A673 (cell line): ENCODE results near the gene EFCAB8. TPM values are rescaled to one million over a fixed set of nuclear protein-coding genes. Genes with fewer than 3 reads are reported as not detected.

ENCODE experiments used
- BruUV-seq: library from RNA; stranded (reverse); fragments of 400-500 nt; replicated peaks from 2 replicates; lab custom pipeline; 2021; lab: Mats Ljungman, UMichigan
- CTCF ChIA-PET: fragments of 300-600 bp; sonication (Branson Sonifier 250); formaldehyde crosslinking; loops from one replicate; lab custom pipeline; 2022; ENCODE audit warnings: antibody characterized with exemption; lab: Charles Lee
- POLR2A ChIA-PET: fragments of 300-600 bp; sonication (Branson Sonifier 250); formaldehyde crosslinking; loops from one replicate; lab custom pipeline; 2022; ENCODE audit warnings: antibody characterized with exemption; ENCODE audit not compliant: low non-redundant PET; lab: Charles Lee
- DNase-seq: peaks from one replicate; pipeline ENCODE4 v3.0.0-alpha.2; 2015; ENCODE audit warnings: low spot score
- H3K27ac ChIP-seq: fragments of 200-600 bp; sonication (generic); 2 replicates; pipeline ENCODE4 v1.5.1; 2016; ENCODE audit warnings: mixed run types, low read depth, mild to moderate bottlenecking, mixed read lengths, antibody characterized with exemption, low read length; ENCODE audit not compliant: poor library complexity, severe bottlenecking
- H3K27me3 ChIP-seq: fragments of 200-600 bp; sonication (generic); replicated peaks from 2 replicates; pipeline ENCODE4 v1.6.1; 2017; ENCODE audit warnings: mixed run types, low read depth, mild to moderate bottlenecking, mixed read lengths, antibody characterized with exemption, low read length; ENCODE audit not compliant: insufficient read depth, poor library complexity
- H3K36me3 ChIP-seq: fragments of 200-600 bp; sonication (generic); 2 replicates; pipeline ENCODE4 v1.6.1; 2016; ENCODE audit warnings: mixed run types, mild to moderate bottlenecking, mixed read lengths, antibody characterized with exemption, low read length; ENCODE audit not compliant: insufficient read depth, poor library complexity, severe bottlenecking
- H3K4me1 ChIP-seq: fragments of 200-600 bp; sonication (generic); 2 replicates; pipeline ENCODE4 v1.6.1; 2017; ENCODE audit warnings: mixed run types, mild to moderate bottlenecking, mixed read lengths, antibody characterized with exemption, low read length; ENCODE audit not compliant: insufficient read depth, poor library complexity, severe bottlenecking
- H3K4me3 ChIP-seq: fragments of 200-600 bp; sonication (generic); 2 replicates; pipeline ENCODE4 v1.5.1; 2016; ENCODE audit warnings: low read depth, mixed run types, mild to moderate bottlenecking, mixed read lengths, low read length; ENCODE audit not compliant: poor library complexity, severe bottlenecking
- H3K9me3 ChIP-seq: fragments of 200-600 bp; sonication (generic); 2 replicates; pipeline ENCODE4 v1.6.1; 2016; ENCODE audit warnings: mixed run types, low read depth, mild to moderate bottlenecking, mixed read lengths, antibody characterized with exemption, low read length; ENCODE audit not compliant: poor library complexity, severe bottlenecking
- CTCF ChIP-seq: fragments of 300-800, 200-600 bp; sonication (generic); conservative IDR thresholded peaks from 2 replicates; pipeline ENCODE4 v1.5.1; 2017; ENCODE audit warnings: low read depth, mild to moderate bottlenecking, antibody characterized with exemption, low read length, moderate library complexity, mixed read lengths
- EZH2 ChIP-seq: fragments of 200-600 bp; sonication (generic); IDR thresholded peaks from 2 replicates; pipeline ENCODE4 v1.6.1; 2017; ENCODE audit warnings: borderline replicate concordance, low read depth, mild to moderate bottlenecking, mixed read lengths, antibody characterized with exemption, low read length; ENCODE audit not compliant: poor library complexity, severe bottlenecking
- intact Hi-C: fragments of 100-400 bp; cut with micrococcal nuclease; formaldehyde crosslinking; loops from one replicate; pipeline ENCODE4 v1.10.0; 2022; ENCODE audit not compliant: unreplicated experiment
- total RNA-seq: library from RNA; stranded (reverse); gene quantifications from 2 replicates; pipeline ENCODE4 v1.2.3, GENCODE V29; 2021

Gene EFCAB8
- total RNA-seq, 1 experiment from 2014 or later, result not detected

GRCh38 chr20:32834972-32835371, 23.8 kb upstream of the EFCAB8 start:
- H3K27ac ChIP-seq, result no peak overlapping the region
- TF ChIP-seq CTCF, result no peak
- no peak for TF ChIP-seq EZH2
- H3K27me3 ChIP-seq, result no peaks in the 10 kb centered on the region
- no TSS peak for BruUV-seq
- H3K4me3 ChIP-seq, result no peak overlapping the region
- intact Hi-C loops, result no loop called here
- no peaks in the 10 kb centered on the region for H3K4me1 ChIP-seq
- H3K9me3 ChIP-seq, result no peaks in the 10 kb centered on the region
- POLR2A ChIA-PET, result no interaction called here
- no peak for DNase-seq
- peaks cover 86% of the 10 kb centered on the region for H3K36me3 ChIP-seq
- CTCF ChIA-PET, result no interaction called here

- BruUV-seq, result no TSS peak
- Histone ChIP-seq H3K4me3 (no peak overlapping the region), H3K36me3 (peaks cover 73% of the 10 kb centered on the region), H3K27me3 (no peaks in the 10 kb centered on the region), H3K4me1 (no peaks in the 10 kb centered on the region), H3K27ac (no peak overlapping the region), H3K9me3 (no peaks in the 10 kb centered on the region)
- intact Hi-C loops, result no loop called here
- TF ChIP-seq CTCF, result no peak
- TF ChIP-seq EZH2, result no peak
- POLR2A ChIA-PET, result no interaction called here
- no peak for DNase-seq
- CTCF ChIA-PET, result no interaction called here
These were observed 21.6 kb upstream of the EFCAB8 start for GRCh38 chr20:32837157-32837556.

GRCh38 chr20:32839227-32839981, 19.3 kb upstream of the EFCAB8 start:
- H3K27ac ChIP-seq, result no peak overlapping the region
- intact Hi-C loops, result no loop called here
- no peak for TF ChIP-seq CTCF
- no peak for TF ChIP-seq EZH2
- CTCF ChIA-PET, result no interaction called here
- H3K36me3 ChIP-seq, result peaks cover 64% of the 10 kb centered on the region
- no peaks in the 10 kb centered on the region for H3K27me3 ChIP-seq
- H3K4me1 ChIP-seq, result no peaks in the 10 kb centered on the region
- no peaks in the 10 kb centered on the region for H3K9me3 ChIP-seq
- H3K4me3 ChIP-seq, result no peak overlapping the region
- POLR2A ChIA-PET, result no interaction called here
- no TSS peak for BruUV-seq
- no peak for DNase-seq
